HepG2 (cell line): ENCODE data around the gene COMMD9. TPM values are rescaled to one million over a fixed set of nuclear protein-coding genes. Genes with fewer than 3 reads are reported as not detected.

Source experiments
- ATAC-seq: fragments of 200-7000 bp; cut with Tn5 transposase; 3 replicates; pipeline ENCODE4 v1.9.1; 2020; ENCODE audit warnings: mild to moderate bottlenecking, moderate library complexity
- BruUV-seq: library from RNA; stranded (reverse); fragments of 400-500 nt; replicated peaks from 2 replicates; lab custom pipeline; 2021; lab: Mats Ljungman, UMichigan
- CTCF ChIA-PET: fragments of 300-600 bp; formaldehyde crosslinking; extraction: SDS; loops from one replicate; lab custom pipeline; 2021; ENCODE audit warnings: low total read pairs, inconsistent platforms, low intra/inter-chr PET ratio; lab: Yijun Ruan, JAX
- POLR2A ChIA-PET: fragments of 350-600 bp; sonication (Branson Sonifier 250); formaldehyde crosslinking; loops from one replicate; lab custom pipeline; 2020; ENCODE audit warnings: antibody characterized with exemption, inconsistent platforms; lab: Yijun Ruan, JAX
- DNase-seq: peaks from one replicate; pipeline ENCODE4 v3.0.0-alpha.2; 2015; ENCODE audit warnings: low spot score
- FAIRE-seq: peaks from 3 replicates; lab custom pipeline; 2011; peaks lifted over from hg19 to GRCh38; lab: Jason Lieb, UNC
- H2AFZ ChIP-seq: one replicate; pipeline ENCODE4 v1.6.1; 2011; ENCODE audit warnings: low read length, inconsistent platforms
- H3K27ac ChIP-seq: fragments of 300-600 bp; 3 replicates; pipeline ENCODE4 v1.8.0; 2011; ENCODE audit warnings: mixed run types, mild to moderate bottlenecking, mixed read lengths, low read length, inconsistent platforms; ENCODE audit not compliant: insufficient read depth; ENCODE audit errors: extremely low read length
- H3K27me3 ChIP-seq, 2 experiments: fragments of 200-600 bp in 1 of 2; 2 replicates in 1 of 2; 3 replicates in 1 of 2; pipeline versions ENCODE4 v1.6.0 to v1.8.0; 2011; ENCODE audit warnings: low read length in 2 of 2, mild to moderate bottlenecking in 2 of 2, moderate library complexity in 2 of 2, inconsistent platforms in 1 of 2; ENCODE audit not compliant: insufficient read depth in 2 of 2, control insufficient read depth in 1 of 2
- H3K36me3 ChIP-seq, 2 experiments: fragments of 200-600 bp in 1 of 2; replicated peaks in 1 of 2; 2 replicates in 1 of 2; 3 replicates in 1 of 2; pipeline versions ENCODE4 v1.5.1 to v1.8.0; 2011; ENCODE audit warnings: low read length in 2 of 2, inconsistent platforms in 1 of 2; ENCODE audit not compliant: insufficient read depth in 2 of 2, control insufficient read depth in 1 of 2
- H3K4me1 ChIP-seq: 2 replicates; pipeline ENCODE4 v1.5.1; 2012; ENCODE audit warnings: low read length, inconsistent platforms; ENCODE audit not compliant: insufficient read depth
- H3K4me2 ChIP-seq: 2 replicates; pipeline ENCODE4 v1.6.0; 2011; ENCODE audit warnings: low read depth, low read length, inconsistent platforms
- H3K4me3 ChIP-seq, 3 experiments: fragments of 200-600 bp in 1 of 3; sonication (generic), shearing (Covaris generic) in 1 of 3; replicated peaks in 1 of 3; 2 replicates each; pipeline ENCODE4 v1.5.1; 2011 to 2016; ENCODE audit warnings: low read length in 3 of 3, inconsistent platforms in 2 of 3, low read depth in 2 of 3, mild to moderate bottlenecking in 2 of 3, control low read depth in 1 of 3, mixed read lengths in 1 of 3; ENCODE audit not compliant: insufficient read depth in 1 of 3
- H3K79me2 ChIP-seq: one replicate; pipeline ENCODE4 v1.6.1; 2011; ENCODE audit warnings: low read length, inconsistent platforms; ENCODE audit not compliant: insufficient read depth
- H3K9ac ChIP-seq: 2 replicates; pipeline ENCODE4 v1.6.0; 2011; ENCODE audit warnings: mild to moderate bottlenecking, low read depth, low read length, inconsistent platforms; ENCODE audit not compliant: insufficient read depth
- H3K9me3 ChIP-seq: 2 replicates; pipeline ENCODE4 v1.5.1; 2012; ENCODE audit warnings: mild to moderate bottlenecking, low read length
- H4K20me1 ChIP-seq: 2 replicates; pipeline ENCODE4 v1.6.0; 2011; ENCODE audit warnings: inconsistent platforms, mild to moderate bottlenecking, low read length, moderate library complexity; ENCODE audit not compliant: insufficient read depth
- CEBPB ChIP-seq: IDR thresholded peaks from 2 replicates; pipeline ENCODE4 v1.6.1; 2011; ENCODE audit warnings: low read depth, low read length, improper control_type of control experiment, borderline replicate concordance
- ELF4 ChIP-seq: sonication (generic); formaldehyde crosslinking; IDR thresholded peaks from 2 replicates; pipeline ENCODE4 v1.5.0; 2020; ENCODE audit warnings: missing genetic modification reagents, mild to moderate bottlenecking, moderate library complexity, borderline replicate concordance
- MEIS2 ChIP-seq: sonication (generic); formaldehyde crosslinking; IDR thresholded peaks from 2 replicates; pipeline ENCODE4 v1.9.0; 2021; ENCODE audit warnings: mild to moderate bottlenecking, missing genetic modification reagents
- RFXAP ChIP-seq: sonication (generic); formaldehyde crosslinking; IDR thresholded peaks from 2 replicates; pipeline ENCODE4 v1.4.0; 2020; ENCODE audit warnings: missing genetic modification reagents, borderline replicate concordance
- TBX2 ChIP-seq: sonication (generic); formaldehyde crosslinking; IDR thresholded peaks from 2 replicates; pipeline ENCODE4 v1.5.0; 2020; ENCODE audit warnings: missing genetic modification reagents, mild to moderate bottlenecking, borderline replicate concordance
- ZFAT ChIP-seq: sonication (generic); formaldehyde crosslinking; conservative IDR thresholded peaks from 2 replicates; pipeline ENCODE4 v1.8.1; 2023; ENCODE audit warnings: missing genetic modification reagents, inconsistent platforms
- ZNF121 ChIP-seq: sonication (generic); formaldehyde crosslinking; IDR thresholded peaks from 2 replicates; pipeline ENCODE4 v1.5.0; 2020; ENCODE audit warnings: mild to moderate bottlenecking, missing genetic modification reagents
- ZNF562 ChIP-seq: sonication (generic); formaldehyde crosslinking; IDR thresholded peaks from 2 replicates; pipeline ENCODE4 v1.8.0; 2022; ENCODE audit warnings: missing genetic modification reagents, borderline replicate concordance
- ZNF567 ChIP-seq: sonication (generic); formaldehyde crosslinking; IDR thresholded peaks from 2 replicates; pipeline ENCODE4 v1.8.1; 2023; ENCODE audit warnings: mild to moderate bottlenecking, missing genetic modification reagents, borderline replicate concordance
- ZNF878 ChIP-seq: sonication (generic); formaldehyde crosslinking; IDR thresholded peaks from 2 replicates; pipeline ENCODE4 v1.8.1; 2023; ENCODE audit warnings: mild to moderate bottlenecking, missing genetic modification reagents, moderate library complexity
- ZSCAN31 ChIP-seq: sonication (generic); formaldehyde crosslinking; IDR thresholded peaks from 2 replicates; pipeline ENCODE4 v1.5.0; 2020; ENCODE audit warnings: low read depth, mild to moderate bottlenecking, missing genetic modification reagents
- WGBS: methylation state at CpG from one replicate; pipeline ENCODE4 v1.1.6; 2017; ENCODE audit warnings: low lambda C conversion rate; 5-methylcytosine and 5-hydroxymethylcytosine counted together
- in situ Hi-C: cut with HindIII; loops from 2 replicates; pipeline ENCODE4 v1.10.0; 2017; ENCODE audit warnings: low pct_unique_long_range_greater_than_20kb; ENCODE audit not compliant: extremely low pct_ligation_motif_present
- intact Hi-C: fragments of 100-400 bp; cut with micrococcal nuclease; formaldehyde crosslinking; loops from one replicate; pipeline ENCODE4 v1.10.0; 2022; ENCODE audit not compliant: unreplicated experiment
- polyA plus RNA-seq, 8 experiments: library from polyadenylated mRNA; depleted of rRNA in 3 of 8; stranded (reverse) in 7 of 8; unstranded in 1 of 8; fragments of >200 nt; fragmentation: Illumina TruSeq in 4 of 8; extraction: Trizol in 4 of 8; gene quantifications; 2 replicates each; pipeline versions ENCODE4 v1.2.1 to v1.2.3, GENCODE V29; 2011 to 2016; ENCODE audit warnings: low read depth in 4 of 8, missing spikeins in 1 of 8, mixed read lengths in 1 of 8; ENCODE audit not compliant: insufficient read depth in 1 of 8
- total RNA-seq, 5 experiments: library from RNA; depleted of rRNA; stranded (reverse); fragments of >200 nt; fragmentation: Illumina TruSeq; extraction: Trizol; gene quantifications; 2 replicates each; pipeline ENCODE4 v1.2.3, GENCODE V29; 2016; ENCODE audit warnings: low read depth in 1 of 5

Gene COMMD9
- total and polyA plus RNA-seq, 2 of the 13 experiments (the other 11 are each of a cell fraction or from before 2014, with no cell fraction given), result 47.3 to 76.7 TPM

- ATAC-seq (peak; percentile 53), DNase-seq (no peak), FAIRE-seq (no peak)
- ChIA-PET CTCF (no interaction called here), POLR2A (no interaction called here)
- intact Hi-C loops, result no loop called here
- Histone ChIP-seq H3K9me3 (no peaks in the 10 kb centered on the region), H3K27me3 (peaks cover 0 to 15% of the 10 kb centered on the region in 2 experiments; a peak in 4 of 5 replicates), H3K4me3 (peak overlapping the region; percentile 67 to 90 (median 90)), H2AFZ (peak overlapping the region; percentile 94), H3K36me3 (no peaks in the 10 kb centered on the region), H3K79me2 (peaks cover 9% of the 10 kb centered on the region), H4K20me1 (no peaks in the 10 kb centered on the region; the same call in 1 of the 2 replicates), H3K4me2 (peak overlapping the region; percentile 93), H3K4me1 (peaks cover 11% of the 10 kb centered on the region; the same call in 1 of the 2 replicates), H3K9ac (peak overlapping the region; percentile 79), H3K27ac (peak overlapping the region; percentile 55)
- TSS peak; percentile 79 for BruUV-seq
- 47% methylated on average over 31 of the region's 31 CpGs for WGBS
- in situ Hi-C loops, result no loop called here
- peak; percentile 32; the same call in 1 of the 2 replicates for TF ChIP-seq TBX2 (CRISPR knock-in tag)
- 0 out of 2 replicates have a peak, but pooled peaks have one; percentile 13 for TF ChIP-seq ZSCAN31 (CRISPR knock-in tag)
- TF ChIP-seq CEBPB, result peak; percentile 50; the same call in 1 of the 2 replicates
- TF ChIP-seq ZNF121, result peak; percentile 78
- 0 out of 2 replicates have a peak, but pooled peaks have one; percentile 32 for TF ChIP-seq ELF4 (CRISPR knock-in tag)
- TF ChIP-seq ZNF567 (CRISPR knock-in tag), result no peak
- no peak for TF ChIP-seq RFXAP
- TF ChIP-seq MEIS2 (CRISPR knock-in tag), result no peak
- no peak for TF ChIP-seq ZNF562 (CRISPR knock-in tag)
- no peak for TF ChIP-seq ZFAT
- TF ChIP-seq ZNF878 (CRISPR knock-in tag), result 0 out of 2 replicates have a peak, but pooled peaks have one; percentile 34
These were observed 590 bp downstream of the COMMD9 start for GRCh38 chr11:36288442-36289225.
